Heart left ventricle (tissue), 16 donors: ENCODE data around the gene RNF150. TPM values are rescaled to one million over a fixed set of nuclear protein-coding genes. Genes with fewer than 3 reads are reported as not detected.

Experiments used
- ATAC-seq, 4 donors: fragments of 200-7000 bp; cut with Tn5 transposase; one replicate each; pipeline ENCODE4 v1.9.1; 2020 to 2022; ENCODE audit warnings: moderate library complexity in 4 of 4, mild to moderate bottlenecking in 3 of 4, moderate number of reproducible peaks in 1 of 4
- DNase-seq, 5 donors: peaks; one replicate each; pipeline ENCODE4 v3.0.0-alpha.2; 2020
- H3K27ac ChIP-seq, 12 donors: fragments of 200-600 bp; sonication (generic) in 4 of 12; one replicate each; pipeline versions ENCODE4 v1.5.0 to v1.8.0; 2016 to 2022; ENCODE audit warnings: mild to moderate bottlenecking in 2 of 12
- H3K27me3 ChIP-seq, 9 donors: fragments of 200-600 bp; sonication (generic) in 2 of 9; one replicate each; pipeline versions ENCODE4 v1.5.1 to v1.8.0; 2016 to 2022; ENCODE audit warnings: mild to moderate bottlenecking in 3 of 9
- H3K36me3 ChIP-seq, 9 donors: fragments of 200-600 bp; sonication (generic) in 2 of 9; one replicate each; pipeline versions ENCODE4 v1.5.0 to v1.8.0; 2018 to 2022; ENCODE audit warnings: mild to moderate bottlenecking in 2 of 9
- H3K4me1 ChIP-seq, 12 donors: fragments of 200-600 bp; sonication (generic) in 4 of 12; one replicate each; pipeline versions ENCODE4 v1.5.0 to v1.8.0; 2016 to 2022; ENCODE audit warnings: mild to moderate bottlenecking in 3 of 12
- H3K4me3 ChIP-seq, 12 donors: fragments of 200-600 bp; sonication (generic) in 4 of 12; one replicate each; pipeline versions ENCODE4 v1.5.0 to v1.8.0; 2017 to 2022; ENCODE audit warnings: mild to moderate bottlenecking in 9 of 12, moderate library complexity in 4 of 12
- H3K9me3 ChIP-seq, 12 donors: fragments of 200-600 bp; sonication (generic) in 4 of 12; one replicate each; pipeline versions ENCODE4 v1.5.0 to v1.8.0; 2016 to 2022; ENCODE audit warnings: mild to moderate bottlenecking in 1 of 12
- CTCF ChIP-seq, 12 donors: fragments of 200-600 bp; sonication (generic) in 4 of 12; IDR thresholded peaks; one replicate each; pipeline versions ENCODE4 v1.5.0 to v1.8.0; 2018 to 2022; ENCODE audit warnings: antibody characterized with exemption in 12 of 12, mild to moderate bottlenecking in 5 of 12
- POLR2A ChIP-seq, 2 donors: fragments of 450-650 bp; IDR thresholded peaks; one replicate each; pipeline ENCODE4 v1.6.1; 2017; ENCODE audit warnings: antibody characterized with exemption in 2 of 2, mild to moderate bottlenecking in 2 of 2, moderate library complexity in 2 of 2
- WGBS, 4 donors: extraction: QIAGEN DNeasy Blood & Tissue Kit in 2 of 4; methylation state at CpG; one replicate each; pipeline versions ENCODE4 v1.1.5 to v1.1.7; 2013 to 2018; 5-methylcytosine and 5-hydroxymethylcytosine counted together
- intact Hi-C, 10 donors: fragments of 100-400 bp; cut with DNase I; formaldehyde crosslinking; loops; one replicate each; pipeline versions ENCODE4 v1.11.1 to v1.14.2; 2022
- polyA plus RNA-seq, 2 donors: library from polyadenylated mRNA; stranded (reverse); fragments of 200-250 nt; gene quantifications; one replicate each; pipeline ENCODE4 v1.2.3, GENCODE V29; 2013
- total RNA-seq, 9 donors: library from RNA; depleted of rRNA in 2 of 9; stranded (reverse); fragments of >200 nt in 2 of 9; fragmentation: NEBNext Ultra II Directional in 3 of 9; extraction: Animal tissue kit (Norgen Biotek cat#: 25700) in 3 of 9; gene quantifications; one replicate each; pipeline versions ENCODE4 v1.1.0 to v1.2.4, GENCODE V29; 2016 to 2023
- donor health status: ischemic (EF 13 %, LVEDD 7.1; RV severe dilation, severe dysfunction).
- donor health status: healthy with polysubstance abuse.
- donor health status: DM: no; HTN: yes; CAD: no.
- donor health status: DM: no; HTN: no; CAD: no.
- donor health status: ischemic (EF 25% LVEDD 6.9; RV normal size, moderate dysfunction).
- donor health status: ischemic (EF 25% LVEDD 5.7; RV mildly dilated, moderate dysfunction).
- donor health status: healthy.
- donor health status: DM: yes; HTN: yes; CAD: no.
- donor health status: ischemic (EF 35%, LVEDD 5.7; RV mildly dilated, moderate dysfunction).
- donor health status: nonischemic (EF 11% LVEDD 7.7; RV severe dilation, severe dysfunction).
- donor health status: DM: yes; HTN: yes; CAD: no.
- donor health status: PGD.
- donor health status: ischemic (EF 29% LVEDD 5.4; RV normal size, mild dysfunction).
- donor health status: nonischemic (EF 23%, LVEDD 6.1; RV moderate dilation, normal function).

RNF150 gene
- total and polyA plus RNA-seq, 11 donors = 11.9 to 146 (median 72.5) TPM

- H3K4me3 ChIP-seq = no peak overlapping the region
- intact Hi-C loops = no loop called here
- ATAC-seq = peak; percentile 21 to 40 (median 31)
- H3K36me3 ChIP-seq = no peaks in the 10 kb centered on the region
- peak overlapping the region; percentile 29 to 79 (median 64) for H3K27ac ChIP-seq
- 27 to 41% (median 33%) methylated on average over 3 of the region's 3 CpGs for WGBS, 4 donors
- no peak for DNase-seq
- H3K4me1 ChIP-seq = peaks cover 0 to 64% (median 21%) of the 10 kb centered on the region in 12 donors
- H3K27me3 ChIP-seq = no peaks in the 10 kb centered on the region
- peaks cover 0 to 9% (median 0%) of the 10 kb centered on the region in 12 donors for H3K9me3 ChIP-seq
- TF ChIP-seq CTCF (IDR thresholded peaks at IDR 0.05) (no peak), POLR2A (IDR thresholded peaks at IDR 0.05) (no peak)
Observed at GRCh38 chr4:141021397-141022110, 111.7 kb downstream of the RNF150 start.

- TF ChIP-seq POLR2A (IDR thresholded peaks at IDR 0.05) (no peak), CTCF (IDR thresholded peaks at IDR 0.05) (no peak)
- no peak for DNase-seq
- intact Hi-C loops = no loop called here
- H3K27me3 ChIP-seq = no peaks in the 10 kb centered on the region
- ATAC-seq = peak; percentile 19 to 27 (median 24)
- H3K4me1 ChIP-seq = peaks cover 0 to 64% (median 26%) of the 10 kb centered on the region in 12 donors
- peaks cover 0 to 9% (median 0%) of the 10 kb centered on the region in 12 donors for H3K9me3 ChIP-seq
- no peaks in the 10 kb centered on the region for H3K36me3 ChIP-seq
- peak overlapping the region; percentile 29 to 79 (median 64) for H3K27ac ChIP-seq
- H3K4me3 ChIP-seq = no peak overlapping the region
- WGBS, 4 donors = 21 to 34% (median 22%) methylated on average over 3 of the region's 3 CpGs
Observed at GRCh38 chr4:141020801-141021261, 112.4 kb downstream of the RNF150 start.

DNA sequence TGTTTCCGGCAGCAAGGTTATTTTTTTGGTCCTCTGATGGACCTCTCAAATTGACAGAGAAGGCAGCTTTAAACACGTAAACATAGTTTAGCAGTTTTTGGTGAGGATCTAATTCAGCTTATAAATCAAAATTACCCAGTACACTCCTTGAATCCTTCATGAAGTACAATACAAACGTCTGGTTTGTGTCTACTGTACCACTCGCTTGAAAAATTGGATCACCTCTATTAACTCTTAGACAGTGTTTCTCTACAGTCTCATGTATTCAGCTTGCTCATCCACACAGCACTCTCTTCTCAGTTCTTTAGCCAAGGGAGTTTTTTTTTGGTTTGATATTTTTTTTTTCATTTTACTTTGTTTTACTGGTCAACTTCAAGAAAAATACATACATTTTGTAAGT is 113.5 kb downstream of the RNF150 start:
- Histone ChIP-seq H3K9me3 (peaks cover 0 to 9% (median 0%) of the 10 kb centered on the region in 12 donors), H3K4me1 (peaks cover 0 to 62% (median 27%) of the 10 kb centered on the region in 12 donors), H3K27me3 (no peaks in the 10 kb centered on the region), H3K4me3 (no peak overlapping the region), H3K36me3 (no peaks in the 10 kb centered on the region), H3K27ac (peak overlapping the region in 7 of 12 donors; percentile 8 to 79 (median 72))
- TF ChIP-seq CTCF (IDR thresholded peaks at IDR 0.05) (no peak), POLR2A (IDR thresholded peaks at IDR 0.05) (no peak)
- DNase-seq = no peak
- WGBS, 4 donors = 56 to 67% (median 62%) methylated on average over 4 of the region's 4 CpGs
- ATAC-seq = peak in 2 of 4 donors; percentile 41 to 42
- intact Hi-C loops = no loop called here

DNA sequence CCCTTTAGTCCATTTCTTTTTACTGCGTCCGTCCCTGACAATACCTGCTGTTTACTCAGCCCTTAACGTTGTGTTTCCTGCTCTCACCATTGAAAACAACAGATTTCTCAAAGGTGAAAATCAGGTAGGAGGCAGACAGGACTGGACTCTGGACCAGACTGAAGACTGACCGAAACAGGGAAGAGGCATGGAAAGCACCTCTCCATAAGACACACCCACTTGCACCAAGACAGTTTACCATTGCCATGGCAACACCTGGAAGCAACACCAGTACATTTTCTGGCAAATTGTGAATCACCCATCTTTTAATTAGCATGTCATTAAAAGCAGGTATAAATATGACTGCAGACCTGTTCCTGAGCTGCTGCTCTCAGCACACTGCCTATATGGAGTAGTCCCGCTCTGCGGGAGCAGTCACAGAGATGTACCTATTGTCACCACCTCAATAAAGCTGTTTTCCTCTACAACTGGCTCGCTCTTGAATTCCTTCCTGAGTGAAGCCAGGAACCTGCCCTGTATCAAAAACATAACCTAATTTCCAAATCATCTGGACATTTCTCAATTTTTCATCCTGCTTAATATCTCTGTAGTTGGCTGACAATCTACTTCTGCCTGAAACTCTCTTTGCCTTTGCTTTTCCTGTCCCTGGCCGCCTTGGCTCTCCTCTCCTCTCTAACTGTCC is 117.0 kb downstream of the RNF150 start:
- intact Hi-C loops = no loop called here
- peak in 3 of 4 donors; percentile 21 to 50 (median 31) for ATAC-seq
- Histone ChIP-seq H3K27me3 (no peaks in the 10 kb centered on the region), H3K9me3 (peaks cover 0 to 9% (median 0%) of the 10 kb centered on the region in 12 donors), H3K4me3 (no peak overlapping the region), H3K36me3 (no peaks in the 10 kb centered on the region), H3K27ac (peak overlapping the region in 6 of 12 donors; percentile 4 to 68 (median 32)), H3K4me1 (peaks cover 0 to 59% (median 27%) of the 10 kb centered on the region in 12 donors)
- TF ChIP-seq CTCF (IDR thresholded peaks at IDR 0.05) (no peak), POLR2A (IDR thresholded peaks at IDR 0.05) (no peak)
- DNase-seq = peak in 1 of 5 donors; percentile 23
- 56 to 62% (median 58%) methylated on average over 8 of the region's 8 CpGs for WGBS, 4 donors
